ENCODE results near the gene LRRIQ4. TPM values are rescaled to one million over a fixed set of nuclear protein-coding genes. Genes with fewer than 3 reads are reported as not detected.

Gene LRRIQ4
- total RNA-seq, 1 donor from 2014 or later = not detected

DNA sequence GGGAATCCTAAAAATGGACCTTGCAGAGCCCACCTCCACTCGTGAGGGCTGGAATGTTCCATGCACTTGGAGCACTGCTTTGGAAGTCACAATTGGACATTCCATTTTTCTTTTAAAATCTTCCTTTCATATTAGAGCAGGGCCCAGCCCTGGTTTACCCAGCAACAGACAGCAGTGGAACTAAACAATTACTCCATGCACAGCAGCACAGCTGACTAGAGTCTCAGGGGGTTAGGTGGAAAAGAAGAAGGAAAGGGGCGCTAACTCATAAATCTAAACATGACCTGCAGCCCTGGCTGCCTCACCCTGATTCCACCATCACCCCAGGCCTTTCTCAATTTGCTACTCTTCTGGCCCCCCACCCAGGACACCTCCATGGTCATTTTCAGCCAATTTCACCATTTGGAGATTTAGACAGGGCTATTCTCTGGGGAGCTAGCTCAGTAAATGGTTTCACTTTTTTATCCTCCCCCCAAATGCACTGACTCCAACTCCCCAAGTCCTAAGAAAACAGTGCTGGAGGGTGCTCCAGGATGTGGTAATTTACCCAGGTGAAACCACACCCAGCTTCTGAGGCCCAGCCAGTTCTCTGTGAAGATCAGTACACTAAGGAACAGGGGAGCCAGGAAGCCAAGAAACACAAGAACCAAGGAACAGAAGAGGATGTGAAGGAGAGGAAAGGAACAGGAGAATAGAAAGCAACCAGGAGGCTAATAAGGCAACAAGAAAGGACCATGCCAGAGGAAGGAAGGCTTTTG, 58.6 kb downstream of the LRRIQ4 start:
- no peaks in the 10 kb centered on the region for H3K27me3 ChIP-seq (ENCODE audit: insufficient read depth, low read length)
- no peak overlapping the region for H2AFZ ChIP-seq (ENCODE audit: low read depth, low read length)
- DNase-seq (ENCODE audit: low read depth) (no peak), FAIRE-seq (no peak)
- H3K27ac ChIP-seq (ENCODE audit: low read depth, low read length) = no peak overlapping the region
- no peak overlapping the region for H3K4me2 ChIP-seq (ENCODE audit: low read length)
- Mint-ChIP-seq H3K36me3 (ENCODE audit: low read depth, unreplicated experiment) (no peaks in the 10 kb centered on the region), H3K4me3 (ENCODE audit: unreplicated experiment) (no peak overlapping the region), H3K9me3 (ENCODE audit: unreplicated experiment) (no peaks in the 10 kb centered on the region), H3K27ac (ENCODE audit: unreplicated experiment) (no peak overlapping the region), H3K4me1 (ENCODE audit: low read depth, unreplicated experiment) (peaks cover 5% of the 10 kb centered on the region), H3K27me3 (ENCODE audit: low read depth, unreplicated experiment) (no peaks in the 10 kb centered on the region)
- no peaks in the 10 kb centered on the region for H3K4me1 ChIP-seq (ENCODE audit: insufficient read depth, low read length)
- TF ChIP-seq, protein P1, sequence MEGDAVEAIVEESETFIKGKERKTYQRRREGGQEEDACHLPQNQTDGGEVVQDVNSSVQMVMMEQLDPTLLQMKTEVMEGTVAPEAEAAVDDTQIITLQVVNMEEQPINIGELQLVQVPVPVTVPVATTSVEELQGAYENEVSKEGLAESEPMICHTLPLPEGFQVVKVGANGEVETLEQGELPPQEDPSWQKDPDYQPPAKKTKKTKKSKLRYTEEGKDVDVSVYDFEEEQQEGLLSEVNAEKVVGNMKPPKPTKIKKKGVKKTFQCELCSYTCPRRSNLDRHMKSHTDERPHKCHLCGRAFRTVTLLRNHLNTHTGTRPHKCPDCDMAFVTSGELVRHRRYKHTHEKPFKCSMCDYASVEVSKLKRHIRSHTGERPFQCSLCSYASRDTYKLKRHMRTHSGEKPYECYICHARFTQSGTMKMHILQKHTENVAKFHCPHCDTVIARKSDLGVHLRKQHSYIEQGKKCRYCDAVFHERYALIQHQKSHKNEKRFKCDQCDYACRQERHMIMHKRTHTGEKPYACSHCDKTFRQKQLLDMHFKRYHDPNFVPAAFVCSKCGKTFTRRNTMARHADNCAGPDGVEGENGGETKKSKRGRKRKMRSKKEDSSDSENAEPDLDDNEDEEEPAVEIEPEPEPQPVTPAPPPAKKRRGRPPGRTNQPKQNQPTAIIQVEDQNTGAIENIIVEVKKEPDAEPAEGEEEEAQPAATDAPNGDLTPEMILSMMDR (IDR thresholded peaks at IDR 0.05; ENCODE audit: insufficient read depth, low read depth, low read length) = no peak
- no peak for TF ChIP-seq EZH2 (IDR thresholded peaks at IDR 0.05; ENCODE audit: insufficient read depth, low read length)
- no peak overlapping the region for H3K4me3 ChIP-seq (ENCODE audit: insufficient read depth, low read depth, low read length)
- H3K9me3 ChIP-seq (ENCODE audit: insufficient read depth, low read depth, low read length) = no peaks in the 10 kb centered on the region
- H4K20me1 ChIP-seq (ENCODE audit: insufficient read depth, low read length) = no peaks in the 10 kb centered on the region
- H3K79me2 ChIP-seq (ENCODE audit: insufficient read depth, low read length) = no peaks in the 10 kb centered on the region
- no peak overlapping the region for H3K9ac ChIP-seq (ENCODE audit: low read length)
- H3K36me3 ChIP-seq (ENCODE audit: insufficient read depth, low read length) = no peaks in the 10 kb centered on the region

DNA sequence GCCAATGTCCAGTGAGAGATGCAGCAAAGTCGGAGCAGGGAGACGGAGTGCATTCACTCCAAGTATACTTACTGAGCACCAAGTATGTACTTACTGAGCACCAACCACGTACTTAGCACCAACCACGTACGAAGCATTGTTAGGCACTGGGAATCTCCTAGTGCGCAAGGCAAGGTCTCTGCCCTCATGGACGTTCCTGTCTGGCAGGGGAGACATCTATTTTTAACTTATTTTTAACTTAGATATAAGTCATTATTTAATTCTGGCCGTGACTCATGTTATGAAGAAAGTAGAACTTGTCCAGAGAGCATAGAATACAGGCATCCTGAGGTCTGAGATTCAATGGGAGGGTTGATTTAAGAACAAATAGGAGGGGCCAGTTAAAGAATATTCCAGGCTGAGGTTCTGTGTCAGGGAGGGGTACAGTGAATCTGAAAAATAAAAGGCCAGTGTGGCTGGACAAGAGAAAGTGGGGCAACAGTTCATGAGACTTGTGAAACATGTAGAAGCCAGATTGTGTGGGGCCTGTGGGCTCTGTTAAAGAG, 66.4 kb downstream of the LRRIQ4 start:
- H3K36me3 ChIP-seq (ENCODE audit: insufficient read depth, low read length) = no peaks in the 10 kb centered on the region
- no peak for TF ChIP-seq EZH2 (IDR thresholded peaks at IDR 0.05; ENCODE audit: insufficient read depth, low read length)
- TF ChIP-seq, protein P1 (IDR thresholded peaks at IDR 0.05; ENCODE audit: insufficient read depth, low read depth, low read length) = no peak
- no peaks in the 10 kb centered on the region for H3K79me2 ChIP-seq (ENCODE audit: insufficient read depth, low read length)
- FAIRE-seq = no peak
- no peak overlapping the region for H3K4me2 ChIP-seq (ENCODE audit: low read length)
- H3K9ac ChIP-seq (ENCODE audit: low read length) = no peak overlapping the region
- no peaks in the 10 kb centered on the region for H3K27me3 ChIP-seq (ENCODE audit: insufficient read depth, low read length)
- no peaks in the 10 kb centered on the region for H3K9me3 ChIP-seq (ENCODE audit: insufficient read depth, low read depth, low read length)
- no peaks in the 10 kb centered on the region for H3K4me1 ChIP-seq (ENCODE audit: insufficient read depth, low read length)
- peaks cover 4% of the 10 kb centered on the region for H3K27me3 Mint-ChIP-seq (ENCODE audit: low read depth, unreplicated experiment)
- no peak overlapping the region for H3K27ac Mint-ChIP-seq (ENCODE audit: unreplicated experiment)
- DNase-seq (ENCODE audit: low read depth) = no peak
- H2AFZ ChIP-seq (ENCODE audit: low read depth, low read length) = no peak overlapping the region
- no peak overlapping the region for H3K4me3 Mint-ChIP-seq (ENCODE audit: unreplicated experiment)
- no peak overlapping the region for H3K4me3 ChIP-seq (ENCODE audit: insufficient read depth, low read depth, low read length)
- H3K9me3 Mint-ChIP-seq (ENCODE audit: unreplicated experiment) = peaks cover 2% of the 10 kb centered on the region
- H3K36me3 Mint-ChIP-seq (ENCODE audit: low read depth, unreplicated experiment) = no peaks in the 10 kb centered on the region
- no peaks in the 10 kb centered on the region for H4K20me1 ChIP-seq (ENCODE audit: insufficient read depth, low read length)
- H3K27ac ChIP-seq (ENCODE audit: low read depth, low read length) = no peak overlapping the region
- H3K4me1 Mint-ChIP-seq (ENCODE audit: low read depth, unreplicated experiment) = no peaks in the 10 kb centered on the region

All from astrocyte (in vitro differentiated cells and primary cell).